ENCODE data around the gene CARF. TPM values are rescaled to one million over a fixed set of nuclear protein-coding genes. Genes with fewer than 3 reads are reported as not detected.

Gene CARF
- total and polyA plus RNA-seq, 2 donors (not counting 3 experiments of a cell fraction or from before 2014, with no cell fraction given), result 1.0 to 3.7 TPM

DNA sequence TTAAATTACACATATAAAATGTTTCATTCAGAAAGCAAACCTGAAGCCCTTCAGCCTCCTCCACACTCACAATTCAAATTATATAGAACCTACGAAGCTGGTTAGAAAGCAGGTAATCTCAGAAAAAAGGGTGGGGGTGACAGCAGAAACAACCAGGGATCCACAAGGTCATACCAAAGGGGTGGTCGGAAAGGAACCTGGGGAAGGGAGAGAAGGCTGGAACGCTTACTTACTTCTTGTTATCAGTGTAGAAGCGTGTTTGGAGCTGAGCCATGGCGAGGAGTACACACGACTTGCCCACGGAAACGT, 918 bp upstream of the CARF start:
- H3K9me3 ChIP-seq (replicated peaks; ENCODE audit: control insufficient read depth, insufficient read depth, low read length), result no peaks in the 10 kb centered on the region
- ChIA-PET CTCF (interaction anchor here (1.1 kb wide), 1 partner anchor 40 kb away, joined by 3 read pairs; the partner anchor contains the start of gene ICA1L), POLR2A (interaction anchor here (0.6 kb wide), 1 partner anchor 217 kb away, joined by 6 read pairs; no protein-coding TSS in a partner anchor)
- intact Hi-C loops (cut with micrococcal nuclease), result loop anchor here (1.0 to 10.0 kb wide), 4 partner anchors 103 to 544 kb away; partner anchors contain the start of genes ABI2 and NBEAL1
- TSS peak; percentile 46 for BruUV-seq (replicated peaks)
- peak overlapping the region; percentile 88 for H3K4me2 ChIP-seq (ENCODE audit: insufficient read depth, low read length)
- peak overlapping the region; percentile 53 for H2AFZ ChIP-seq (ENCODE audit: low read depth, low read length)
- H3K4me1 ChIP-seq (ENCODE audit: control insufficient read depth, extremely low read depth, insufficient read depth, low read length), result peaks cover 7% of the 10 kb centered on the region
- H3K36me3 ChIP-seq (ENCODE audit: control insufficient read depth in 2 of 2, extremely low read depth in 1 of 2, insufficient read depth in 2 of 2, low read length in 2 of 2), result no peaks in the 10 kb centered on the region
- H3K27me3 ChIP-seq (ENCODE audit: control insufficient read depth in 2 of 2, insufficient read depth in 2 of 2, low read length in 2 of 2), result no peaks in the 10 kb centered on the region
- H3K79me2 ChIP-seq (ENCODE audit: control insufficient read depth, insufficient read depth, low read length), result peaks cover 40% of the 10 kb centered on the region
- peak overlapping the region; percentile 38 for H3K27ac ChIP-seq (ENCODE audit: insufficient read depth, low read depth, low read length)
- no peaks in the 10 kb centered on the region for H4K20me1 ChIP-seq (replicated peaks; ENCODE audit: control insufficient read depth, extremely low read depth, insufficient read depth, low read length)
- DNase-seq (ENCODE audit: low read depth, low spot score), result no peak
- no peaks in the 10 kb centered on the region for H3K9me1 ChIP-seq (replicated peaks; ENCODE audit: control insufficient read depth, extremely low read depth, insufficient read depth, low read length)
- peak overlapping the region; percentile 97 for H3K9ac ChIP-seq (replicated peaks; ENCODE audit: extremely low read depth, insufficient read depth, low read length)
- no peak for FAIRE-seq
- TF ChIP-seq, protein P1, sequence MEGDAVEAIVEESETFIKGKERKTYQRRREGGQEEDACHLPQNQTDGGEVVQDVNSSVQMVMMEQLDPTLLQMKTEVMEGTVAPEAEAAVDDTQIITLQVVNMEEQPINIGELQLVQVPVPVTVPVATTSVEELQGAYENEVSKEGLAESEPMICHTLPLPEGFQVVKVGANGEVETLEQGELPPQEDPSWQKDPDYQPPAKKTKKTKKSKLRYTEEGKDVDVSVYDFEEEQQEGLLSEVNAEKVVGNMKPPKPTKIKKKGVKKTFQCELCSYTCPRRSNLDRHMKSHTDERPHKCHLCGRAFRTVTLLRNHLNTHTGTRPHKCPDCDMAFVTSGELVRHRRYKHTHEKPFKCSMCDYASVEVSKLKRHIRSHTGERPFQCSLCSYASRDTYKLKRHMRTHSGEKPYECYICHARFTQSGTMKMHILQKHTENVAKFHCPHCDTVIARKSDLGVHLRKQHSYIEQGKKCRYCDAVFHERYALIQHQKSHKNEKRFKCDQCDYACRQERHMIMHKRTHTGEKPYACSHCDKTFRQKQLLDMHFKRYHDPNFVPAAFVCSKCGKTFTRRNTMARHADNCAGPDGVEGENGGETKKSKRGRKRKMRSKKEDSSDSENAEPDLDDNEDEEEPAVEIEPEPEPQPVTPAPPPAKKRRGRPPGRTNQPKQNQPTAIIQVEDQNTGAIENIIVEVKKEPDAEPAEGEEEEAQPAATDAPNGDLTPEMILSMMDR (IDR thresholded peaks at IDR 0.05; ENCODE audit: extremely low read depth in 1 of 2, insufficient read depth in 1 of 2, low read depth in 1 of 2, low read length in 2 of 2), result no peak
- TF ChIP-seq POLR2AphosphoS5 (IDR thresholded peaks at IDR 0.05; ENCODE audit: insufficient read depth, low read depth, low read length) (no peak), EZH2 (IDR thresholded peaks at IDR 0.05; ENCODE audit: borderline replicate concordance, low read depth, low read length, severe bottlenecking) (no peak), POLR2A (IDR thresholded peaks at IDR 0.05; ENCODE audit: low read depth, low read length) (no peak), FOS (IDR thresholded peaks at IDR 0.05; ENCODE audit: borderline replicate concordance, insufficient read depth, low read length) (no peak), GATA2 (IDR thresholded peaks at IDR 0.05; ENCODE audit: insufficient read depth, insufficient read length, low read depth, low read length) (no peak), JUN (IDR thresholded peaks at IDR 0.05; ENCODE audit: borderline replicate concordance, insufficient read depth, insufficient read length, low read depth) (no peak), MAX (IDR thresholded peaks at IDR 0.05; ENCODE audit: insufficient read depth, insufficient read length) (no peak), MYC (IDR thresholded peaks at IDR 0.05; ENCODE audit: low read depth, low read length) (no peak)
- H3K4me3 ChIP-seq (replicated peaks in 1 of 3; ENCODE audit: insufficient read depth in 1 of 3, low read depth in 1 of 3, low read length in 3 of 3), result peak overlapping the region; percentile 84 to 97 (median 97)
- dilution Hi-C loops (cut with MboI; ENCODE audit: extremely low pct_ligation_motif_present, low sequenced_read_pairs), result no loop called here

All from endothelial cell of umbilical vein (primary cell).